A549 (cell line): ENCODE measurements around the gene MLXIP. TPM values are rescaled to one million over a fixed set of nuclear protein-coding genes. Genes with fewer than 3 reads are reported as not detected.

Experiments used
- ATAC-seq, 2 experiments: fragments of 200-7000 bp in 1 of 2; fragments of >200 bp in 1 of 2; cut with Nextera tagmentation in 1 of 2; cut with Tn5 transposase in 1 of 2; 3 replicates each; pipeline versions ENCODE4 v1.8.0 to v1.9.1; 2018 to 2020; ENCODE audit warnings: mild to moderate bottlenecking in 1 of 2, moderate library complexity in 1 of 2
- CTCF ChIA-PET: fragments of 300-600 bp; sonication (Branson Sonifier 250); formaldehyde crosslinking; extraction: SDS; loops from one replicate; lab custom pipeline; 2021; ENCODE audit warnings: antibody characterized with exemption, inconsistent platforms; lab: Yijun Ruan, JAX
- POLR2A ChIA-PET: fragments of 350-600 bp; formaldehyde crosslinking; extraction: SDS; loops from one replicate; lab custom pipeline; 2021; ENCODE audit warnings: antibody characterized with exemption, inconsistent platforms; lab: Yijun Ruan, JAX
- DNase-seq, 2 experiments: peaks; one replicate each; pipeline versions ENCODE4 v3.0.0 to v3.0.0-alpha.2; 2011 to 2016; ENCODE audit warnings: low read depth in 1 of 2, low spot score in 1 of 2
- FAIRE-seq: peaks from 2 replicates; lab custom pipeline; 2011; peaks lifted over from hg19 to GRCh38; lab: Jason Lieb, UNC
- H3K27ac ChIP-seq, 2 experiments: fragments of >200 bp; sonication (Bioruptor Twin); formaldehyde crosslinking; 3 replicates each; pipeline ENCODE4 v1.5.1; 2016 to 2017
- H3K4me1 ChIP-seq: fragments of >200 bp; sonication (Bioruptor Twin); formaldehyde crosslinking; 3 replicates; pipeline ENCODE4 v1.6.1; 2016
- H3K4me2 ChIP-seq: fragments of >200 bp; sonication (Bioruptor Twin); formaldehyde crosslinking; 3 replicates; pipeline ENCODE4 v1.6.1; 2016
- H3K4me3 ChIP-seq: fragments of >200 bp; sonication (Bioruptor Twin); formaldehyde crosslinking; 3 replicates; pipeline ENCODE4 v1.5.1; 2016
- H3K9me3 ChIP-seq: fragments of >200 bp; sonication (Bioruptor Twin); formaldehyde crosslinking; 3 replicates; pipeline ENCODE4 v1.6.1; 2016
- ATOH8 ChIP-seq: fragments of 250-450 bp; sonication (Bioruptor Pico); IDR thresholded peaks from 2 replicates; pipeline ENCODE4 v1.5.0; 2020; ENCODE audit warnings: low read depth, mild to moderate bottlenecking, moderate library complexity
- BHLHE40 ChIP-seq: IDR thresholded peaks from 2 replicates; pipeline ENCODE4 v1.6.1; 2012; ENCODE audit warnings: low read depth, low read length, inconsistent platforms
- CBX2 ChIP-seq: fragments of 200-600 bp; sonication (generic); IDR thresholded peaks from 2 replicates; pipeline ENCODE4 v1.6.1; 2016; ENCODE audit warnings: low read depth, mild to moderate bottlenecking, borderline replicate concordance
- CBX8 ChIP-seq: fragments of 200-600 bp; sonication (generic); IDR thresholded peaks from 2 replicates; pipeline ENCODE4 v1.6.1; 2016
- CHD4 ChIP-seq: fragments of 200-600 bp; sonication (generic); IDR thresholded peaks from 2 replicates; pipeline ENCODE4 v1.6.1; 2016; ENCODE audit warnings: antibody characterized with exemption, mild to moderate bottlenecking, borderline replicate concordance
- EHMT2 ChIP-seq: fragments of 200-600 bp; sonication (generic); IDR thresholded peaks from 2 replicates; pipeline ENCODE4 v1.6.1; 2016; ENCODE audit warnings: antibody characterized with exemption, low read depth, mild to moderate bottlenecking, moderate library complexity
- FOSB ChIP-seq: fragments of 250-450 bp; sonication (Bioruptor Pico); IDR thresholded peaks from 2 replicates; pipeline ENCODE4 v1.5.0; 2020; ENCODE audit warnings: mild to moderate bottlenecking, moderate library complexity
- GATA3 ChIP-seq: IDR thresholded peaks from 2 replicates; pipeline ENCODE4 v1.6.1; 2012; ENCODE audit warnings: borderline replicate concordance
- HEYL ChIP-seq: fragments of 250-450 bp; sonication (Bioruptor Pico); IDR thresholded peaks from 2 replicates; pipeline ENCODE4 v1.8.0; 2021; ENCODE audit warnings: mild to moderate bottlenecking, moderate library complexity
- HOXB5 ChIP-seq: fragments of 250-450 bp; sonication (Bioruptor Pico); IDR thresholded peaks from 2 replicates; pipeline ENCODE4 v1.5.0; 2020; ENCODE audit warnings: mild to moderate bottlenecking, moderate library complexity
- MAFK ChIP-seq: fragments of 450-650 bp; IDR thresholded peaks from 2 replicates; pipeline ENCODE4 v1.6.1; 2014; ENCODE audit not compliant: partially characterized antibody
- NFE2L2 ChIP-seq: fragments of 150-350 bp; conservative IDR thresholded peaks from 2 replicates; pipeline ENCODE4 v1.6.1; 2014; ENCODE audit warnings: low read length
- POLR2A ChIP-seq: IDR thresholded peaks from 2 replicates; pipeline ENCODE4 v1.6.1; 2012; ENCODE audit warnings: mild to moderate bottlenecking, low read length
- POLR2AphosphoS2 ChIP-seq: conservative IDR thresholded peaks from 2 replicates; pipeline ENCODE4 v1.6.1; 2012; ENCODE audit warnings: low read length, improper control_type of control experiment, inconsistent platforms
- RAD21 ChIP-seq, 2 experiments: fragments of >200 bp in 1 of 2; sonication (Bioruptor Twin) in 1 of 2; formaldehyde crosslinking in 1 of 2; IDR thresholded peaks in 1 of 2; conservative IDR thresholded peaks in 1 of 2; 2 replicates in 1 of 2; 3 replicates in 1 of 2; pipeline ENCODE4 v1.6.1; 2012 to 2018; ENCODE audit warnings: inconsistent platforms in 1 of 2
- REST ChIP-seq: fragments of 200-600 bp; sonication (generic); IDR thresholded peaks from 2 replicates; pipeline ENCODE4 v1.6.1; 2016; ENCODE audit warnings: antibody characterized with exemption, mild to moderate bottlenecking, moderate library complexity
- RFX5 ChIP-seq: fragments of 450-650 bp; IDR thresholded peaks from 2 replicates; pipeline ENCODE4 v1.7.1; 2014; ENCODE audit warnings: antibody characterized with exemption, mild to moderate bottlenecking, moderate library complexity
- TFCP2L1 ChIP-seq: fragments of 250-450 bp; sonication (Bioruptor Pico); IDR thresholded peaks from 2 replicates; pipeline ENCODE4 v1.5.0; 2021; ENCODE audit warnings: mild to moderate bottlenecking
- USF2 ChIP-seq: fragments of 450-650 bp; IDR thresholded peaks from 2 replicates; pipeline ENCODE4 v1.6.1; 2014; ENCODE audit warnings: antibody characterized with exemption
- WGBS: methylation state at CpG from one replicate; pipeline ENCODE4 v1.1.6; 2017; ENCODE audit errors: missing lambda C conversion rate; 5-methylcytosine and 5-hydroxymethylcytosine counted together
- polyA plus RNA-seq, 4 experiments: library from polyadenylated mRNA; depleted of rRNA in 3 of 4; stranded (reverse); fragments of >200 nt; fragmentation: RNase III in 1 of 4; extraction: RNeasy Plus Mini Kit Qiagen cat#74134 plus additional on column Dnase treatment in 1 of 4; gene quantifications; 2 replicates in 3 of 4; 3 replicates in 1 of 4; pipeline ENCODE4 v1.2.3, GENCODE V29; 2011 to 2017
- TF ChIP-seq, protein P1 (sequence below): fragments of 250-450 bp; sonication (Bioruptor Pico); IDR thresholded peaks from 2 replicates; pipeline ENCODE4 v1.5.0; 2021; ENCODE audit warnings: mild to moderate bottlenecking, moderate library complexity, borderline replicate concordance
- TF ChIP-seq, protein P2 (sequence below): fragments of >200 bp; sonication (Bioruptor Twin); formaldehyde crosslinking; IDR thresholded peaks from 3 replicates; pipeline ENCODE4 v1.6.1; 2016

The MLXIP gene
- polyA plus RNA-seq, 2 of the 4 experiments (the other 2 are of a cell fraction): 7.0 to 21.4 TPM

DNA sequence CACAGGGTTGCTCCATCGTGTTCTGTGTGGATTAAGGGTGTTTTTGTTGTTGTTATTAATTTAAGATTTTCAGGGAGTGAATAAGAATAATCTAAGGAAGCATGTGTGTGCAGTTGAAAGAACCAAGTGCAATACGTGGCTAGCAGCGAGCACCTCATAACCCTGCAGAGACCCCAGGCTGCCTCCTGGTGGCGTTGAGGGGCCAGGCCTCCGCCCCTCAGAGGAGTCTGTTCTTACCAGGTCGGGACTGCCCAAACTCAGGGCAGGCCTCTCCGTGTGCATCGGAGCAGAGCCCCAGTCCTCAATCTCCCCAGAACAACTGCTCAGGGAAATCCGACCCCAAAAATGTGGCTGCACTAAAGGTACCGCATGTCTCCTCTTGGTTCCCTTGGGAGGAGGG, 58.7 kb downstream of the MLXIP start:
- peak in 1 of 2 experiments; percentile 41; a peak in 3 of 6 replicates for ATAC-seq
- FAIRE-seq: no peak
- ChIA-PET POLR2A (no interaction called here), CTCF (interaction anchor here (0.7 to 2.5 kb wide), 6 partner anchors 14 to 106 kb away, joined by 4 to 11 read pairs (median 8); no protein-coding TSS in a partner anchor)
- 91% methylated on average over 10 of the region's 10 CpGs for WGBS
- H3K4me1 ChIP-seq: no peaks in the 10 kb centered on the region
- H3K4me3 ChIP-seq: no peak overlapping the region
- H3K27ac ChIP-seq: no peak overlapping the region
- TF ChIP-seq REST (no peak), TFCP2L1 (no peak), EHMT2 (no peak), ATOH8 (CRISPR knock-in tag) (no peak), MAFK (no peak), RAD21 (conservative IDR thresholded peaks at IDR 0.05 in 1 of 2, IDR thresholded peaks at IDR 0.05 in 1 of 2) (no peak), FOSB (no peak), POLR2AphosphoS2 (no peak), RFX5 (no peak)
- TF ChIP-seq, protein P1, sequence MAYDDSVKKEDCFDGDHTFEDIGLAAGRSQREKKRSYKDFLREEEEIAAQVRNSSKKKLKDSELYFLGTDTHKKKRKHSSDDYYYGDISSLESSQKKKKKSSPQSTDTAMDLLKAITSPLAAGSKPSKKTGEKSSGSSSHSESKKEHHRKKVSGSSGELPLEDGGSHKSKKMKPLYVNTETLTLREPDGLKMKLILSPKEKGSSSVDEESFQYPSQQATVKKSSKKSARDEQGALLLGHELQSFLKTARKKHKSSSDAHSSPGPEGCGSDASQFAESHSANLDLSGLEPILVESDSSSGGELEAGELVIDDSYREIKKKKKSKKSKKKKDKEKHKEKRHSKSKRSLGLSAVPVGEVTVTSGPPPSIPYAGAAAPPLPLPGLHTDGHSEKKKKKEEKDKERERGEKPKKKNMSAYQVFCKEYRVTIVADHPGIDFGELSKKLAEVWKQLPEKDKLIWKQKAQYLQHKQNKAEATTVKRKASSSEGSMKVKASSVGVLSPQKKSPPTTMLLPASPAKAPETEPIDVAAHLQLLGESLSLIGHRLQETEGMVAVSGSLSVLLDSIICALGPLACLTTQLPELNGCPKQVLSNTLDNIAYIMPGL: no peak
- no peaks in the 10 kb centered on the region for H3K9me3 ChIP-seq
- no peak overlapping the region for H3K4me2 ChIP-seq
- DNase-seq: no peak

DNA sequence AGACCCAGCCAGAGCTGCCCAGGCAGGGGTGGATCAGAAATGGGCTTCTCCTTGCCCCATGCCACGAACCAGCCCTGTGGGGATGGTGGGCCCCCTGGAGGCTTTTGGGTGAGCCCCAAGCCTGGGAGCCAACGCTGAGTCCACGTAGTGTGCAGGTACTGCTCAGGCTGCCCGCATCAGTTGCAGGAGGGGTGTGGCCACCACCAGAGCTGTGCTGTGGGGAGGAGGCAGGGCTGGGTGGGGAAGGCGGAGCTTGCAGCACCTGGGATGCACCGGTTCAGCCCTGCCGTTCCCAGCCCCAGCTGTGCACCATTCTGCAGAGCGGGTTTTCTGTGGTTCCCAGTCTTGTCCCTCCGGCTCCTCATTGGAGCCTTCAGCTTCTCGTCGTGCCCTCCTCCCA, 59.1 kb downstream of the MLXIP start:
- no peak for DNase-seq
- Histone ChIP-seq H3K4me3 (no peak overlapping the region), H3K27ac (no peak overlapping the region), H3K4me1 (no peaks in the 10 kb centered on the region), H3K4me2 (no peak overlapping the region), H3K9me3 (no peaks in the 10 kb centered on the region)
- TF ChIP-seq TFCP2L1: no peak
- TF ChIP-seq USF2: no peak
- TF ChIP-seq MAFK: no peak
- ChIA-PET CTCF (interaction anchor here (0.7 to 2.5 kb wide), 9 partner anchors 7 to 106 kb away, joined by 4 to 15 read pairs (median 7); no protein-coding TSS in a partner anchor), POLR2A (no interaction called here)
- 90% methylated on average over 11 of the region's 11 CpGs for WGBS
- no peak for FAIRE-seq
- peak; percentile 31 to 63; a peak in 3 of 6 replicates for ATAC-seq

DNA sequence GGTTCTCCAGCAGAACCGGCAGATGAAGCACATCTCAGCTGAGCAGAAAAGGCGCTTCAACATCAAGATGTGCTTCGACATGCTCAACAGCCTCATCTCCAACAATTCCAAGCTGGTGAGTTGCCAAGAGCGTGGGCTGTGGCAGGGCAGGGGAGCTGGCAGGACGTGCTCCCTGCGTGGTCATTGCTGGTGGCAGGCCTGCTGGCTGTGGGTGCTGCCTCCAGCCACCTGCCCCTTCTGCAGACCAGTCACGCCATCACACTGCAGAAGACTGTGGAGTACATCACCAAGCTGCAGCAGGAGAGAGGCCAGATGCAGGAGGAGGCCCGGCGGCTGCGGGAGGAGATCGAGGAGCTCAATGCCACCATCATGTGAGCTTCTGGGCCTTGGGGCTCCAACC, 59.6 kb downstream of the MLXIP start:
- H3K4me2 ChIP-seq: no peak overlapping the region
- ChIA-PET CTCF (interaction anchor here (0.7 to 2.5 kb wide), 11 partner anchors 8 to 107 kb away, joined by 3 to 15 read pairs (median 5); no protein-coding TSS in a partner anchor), POLR2A (no interaction called here)
- FAIRE-seq: no peak
- H3K4me1 ChIP-seq: no peaks in the 10 kb centered on the region
- TF ChIP-seq FOSB (no peak), HOXB5 (CRISPR knock-in tag) (no peak), CBX8 (no peak), POLR2A (no peak), BHLHE40 (no peak), HEYL (CRISPR knock-in tag) (no peak), CBX2 (no peak), CHD4 (no peak), NFE2L2 (no peak), GATA3 (no peak)
- TF ChIP-seq, protein P2, sequence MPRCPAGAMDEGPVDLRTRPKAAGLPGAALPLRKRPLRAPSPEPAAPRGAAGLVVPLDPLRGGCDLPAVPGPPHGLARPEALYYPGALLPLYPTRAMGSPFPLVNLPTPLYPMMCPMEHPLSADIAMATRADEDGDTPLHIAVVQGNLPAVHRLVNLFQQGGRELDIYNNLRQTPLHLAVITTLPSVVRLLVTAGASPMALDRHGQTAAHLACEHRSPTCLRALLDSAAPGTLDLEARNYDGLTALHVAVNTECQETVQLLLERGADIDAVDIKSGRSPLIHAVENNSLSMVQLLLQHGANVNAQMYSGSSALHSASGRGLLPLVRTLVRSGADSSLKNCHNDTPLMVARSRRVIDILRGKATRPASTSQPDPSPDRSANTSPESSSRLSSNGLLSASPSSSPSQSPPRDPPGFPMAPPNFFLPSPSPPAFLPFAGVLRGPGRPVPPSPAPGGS: no peak
- TF ChIP-seq, all 56 proteins: peak for 0
- no peak overlapping the region for H3K27ac ChIP-seq
- no peaks in the 10 kb centered on the region for H3K9me3 ChIP-seq
- no peak overlapping the region for H3K4me3 ChIP-seq
- ATAC-seq: peak in 1 of 2 experiments; percentile 4; a peak in 2 of 6 replicates
- no peak for DNase-seq
- WGBS: 95% methylated on average over 11 of the region's 11 CpGs
